ENCODE results near the gene EBI3.
A peak's percentile ranks its signal among the peaks of the same experiment; 100 is the strongest.

EBI3 gene

DNA sequence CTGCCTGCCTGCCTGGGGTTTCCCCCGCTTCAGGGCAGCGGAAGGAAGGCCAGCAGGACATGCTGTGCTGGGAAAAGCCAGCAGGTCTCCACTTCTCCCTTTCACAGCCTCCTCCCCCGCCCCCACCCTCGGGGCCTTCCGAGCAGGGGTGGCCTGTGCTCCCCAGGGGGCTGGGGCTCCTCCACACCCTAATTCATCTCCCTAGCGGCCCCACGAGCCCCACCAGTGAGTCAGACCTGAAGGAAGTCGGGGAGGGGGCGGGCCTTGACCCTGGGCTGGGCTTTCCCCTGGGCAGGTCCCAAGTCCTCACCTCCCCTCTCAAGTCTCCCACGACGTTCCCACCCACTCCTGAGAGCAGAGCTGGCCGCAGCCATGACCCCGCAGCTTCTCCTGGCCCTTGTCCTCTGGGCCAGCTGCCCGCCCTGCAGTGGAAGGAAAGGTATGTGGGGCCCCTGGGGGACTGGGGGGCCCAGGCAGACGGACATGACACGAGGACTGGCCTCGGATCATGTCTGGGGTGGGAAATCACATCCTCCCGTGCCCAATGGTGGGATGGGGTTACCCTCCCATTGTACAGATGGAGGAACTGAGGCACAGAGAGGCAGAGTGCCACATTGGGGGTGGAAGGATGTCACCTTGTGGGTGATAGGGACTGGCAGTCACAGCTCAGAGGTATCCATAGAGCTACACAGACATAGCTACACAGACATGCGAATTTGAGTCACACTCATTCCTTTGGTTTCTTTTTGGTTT, at the start of gene EBI3:
TSS of gene EBI3 (plus strand) at position 345 of the 753 bp plus-strand sequence. CDS start at position 373, 28 bp downstream.
- Histone ChIP-seq H3K4me3 (no peak within 1 kb of the TSS), H3K36me3 (ENCODE audit: insufficient read depth, low read length) (no peaks in the 10 kb centered on the region), H3K27ac (no peak within 1 kb of the TSS), H3K9ac (ENCODE audit: insufficient read length) (no peak within 1 kb of the TSS), H3K9me3 (ENCODE audit: low read depth, low read length) (no peaks in the 10 kb centered on the region)
- TF ChIP-seq POLR2AphosphoS5 (IDR thresholded peaks at IDR 0.05; ENCODE audit: borderline replicate concordance, low read depth, low read length) = no peak
- no peak for TF ChIP-seq FOXP2 (optimal IDR thresholded peaks at IDR 0.05; ENCODE audit: control extremely low read depth, extremely low read length, insufficient read depth)
- TF ChIP-seq EZH2 (IDR thresholded peaks at IDR 0.05) = no peak
- DNase-seq (ENCODE audit: low read depth, low spot score) = no peak

DNA sequence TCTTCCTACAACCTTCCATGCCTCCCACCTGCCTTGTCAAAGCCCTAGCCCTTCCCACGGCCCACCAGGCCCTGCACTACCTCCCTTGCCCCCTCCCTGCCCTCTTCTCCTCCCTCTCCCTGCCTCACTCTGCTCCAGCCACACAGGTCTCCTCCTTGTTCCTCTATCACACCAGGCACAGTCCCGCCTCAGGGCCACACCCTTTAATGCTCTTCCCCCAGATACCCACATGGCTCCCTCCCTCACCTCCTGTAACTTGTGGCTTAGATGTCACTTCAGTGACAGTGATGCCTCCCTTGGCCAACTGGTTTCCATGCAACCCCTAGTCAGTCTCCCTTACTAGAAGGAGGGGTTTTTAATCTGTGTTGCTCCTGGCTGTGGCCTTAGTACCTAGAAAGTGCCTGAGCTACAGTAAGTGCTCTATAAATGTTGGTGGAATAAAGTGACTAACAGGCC, 48.2 kb upstream of the EBI3 start:
- no peak for DNase-seq (ENCODE audit: low read depth, low spot score)
- Histone ChIP-seq H3K9ac (ENCODE audit: insufficient read length) (no peak overlapping the region), H3K9me3 (ENCODE audit: low read depth, low read length) (no peaks in the 10 kb centered on the region), H3K36me3 (ENCODE audit: insufficient read depth, low read length) (peaks cover 7% of the 10 kb centered on the region; the same call in 1 of the 2 replicates), H3K27ac (no peak overlapping the region), H3K4me3 (peak overlapping the region; percentile 82)
- TF ChIP-seq EZH2 (IDR thresholded peaks at IDR 0.05) = no peak
- no peak for TF ChIP-seq FOXP2 (optimal IDR thresholded peaks at IDR 0.05; ENCODE audit: control extremely low read depth, extremely low read length, insufficient read depth)
- TF ChIP-seq POLR2AphosphoS5 (IDR thresholded peaks at IDR 0.05; ENCODE audit: borderline replicate concordance, low read depth, low read length) = no peak

DNA sequence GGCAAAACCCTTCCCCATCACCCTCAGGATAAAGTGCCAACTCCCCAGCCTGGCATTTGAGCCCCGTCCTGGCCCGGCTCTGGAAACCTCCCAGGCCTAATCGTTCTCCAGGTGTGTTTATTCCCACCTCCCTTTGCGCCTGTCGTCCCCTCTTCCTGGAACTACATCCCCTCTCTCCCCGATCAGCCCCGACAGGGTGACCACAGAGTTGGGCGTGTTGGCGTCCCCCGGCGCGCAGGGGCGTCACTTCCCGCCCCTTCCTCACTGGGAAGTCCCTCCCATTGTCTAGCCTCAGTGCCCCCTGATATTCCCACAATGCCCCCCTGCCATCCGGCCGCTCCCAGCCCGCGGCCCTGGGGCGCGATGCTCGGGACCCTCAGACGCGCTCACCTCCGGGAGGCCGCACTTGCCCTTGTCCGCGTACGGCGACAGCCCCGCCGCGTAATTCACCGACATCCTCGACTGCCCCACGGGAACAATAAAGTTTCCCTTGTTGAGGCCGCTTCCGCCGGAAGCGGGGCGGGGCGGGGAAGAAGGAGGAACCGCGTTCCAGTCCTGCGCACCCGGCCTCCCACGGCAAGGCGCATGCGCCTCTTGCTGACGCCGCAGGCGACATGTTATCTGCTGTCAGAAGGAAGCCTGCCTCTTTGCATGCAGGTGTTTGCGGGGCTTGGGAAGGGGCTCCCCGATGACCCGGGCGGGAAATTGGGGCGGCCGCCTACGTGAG, 47.1 kb upstream of the EBI3 start, which contains the start of the genes ANKRD24 and SIRT6:
TSS of gene ANKRD24 (plus strand) at position 606 of the 727 bp plus-strand sequence. CDS start 3,737 bp downstream, outside the sequence.
TSS of gene SIRT6 (minus strand) at position 480 of the 727 bp plus-strand sequence. CDS start at position 456, 24 bp downstream.
- Histone ChIP-seq H3K9ac (ENCODE audit: insufficient read length) (peak within 1 kb of the TSS; percentile 90), H3K27ac (peak within 1 kb of the TSS; percentile 38; the same call in 1 of the 2 replicates), H3K9me3 (ENCODE audit: low read depth, low read length) (no peaks in the 10 kb centered on the region), H3K36me3 (ENCODE audit: insufficient read depth, low read length) (peaks cover 7% of the 10 kb centered on the region; the same call in 1 of the 2 replicates), H3K4me3 (peak within 1 kb of the TSS; percentile 82)
- TF ChIP-seq EZH2 (IDR thresholded peaks at IDR 0.05) (no peak), POLR2AphosphoS5 (IDR thresholded peaks at IDR 0.05; ENCODE audit: borderline replicate concordance, low read depth, low read length) (peak; percentile 77), FOXP2 (optimal IDR thresholded peaks at IDR 0.05; ENCODE audit: control extremely low read depth, extremely low read length, insufficient read depth) (peak; percentile 37)
- DNase-seq (ENCODE audit: low read depth, low spot score) = peak; percentile 72

DNA sequence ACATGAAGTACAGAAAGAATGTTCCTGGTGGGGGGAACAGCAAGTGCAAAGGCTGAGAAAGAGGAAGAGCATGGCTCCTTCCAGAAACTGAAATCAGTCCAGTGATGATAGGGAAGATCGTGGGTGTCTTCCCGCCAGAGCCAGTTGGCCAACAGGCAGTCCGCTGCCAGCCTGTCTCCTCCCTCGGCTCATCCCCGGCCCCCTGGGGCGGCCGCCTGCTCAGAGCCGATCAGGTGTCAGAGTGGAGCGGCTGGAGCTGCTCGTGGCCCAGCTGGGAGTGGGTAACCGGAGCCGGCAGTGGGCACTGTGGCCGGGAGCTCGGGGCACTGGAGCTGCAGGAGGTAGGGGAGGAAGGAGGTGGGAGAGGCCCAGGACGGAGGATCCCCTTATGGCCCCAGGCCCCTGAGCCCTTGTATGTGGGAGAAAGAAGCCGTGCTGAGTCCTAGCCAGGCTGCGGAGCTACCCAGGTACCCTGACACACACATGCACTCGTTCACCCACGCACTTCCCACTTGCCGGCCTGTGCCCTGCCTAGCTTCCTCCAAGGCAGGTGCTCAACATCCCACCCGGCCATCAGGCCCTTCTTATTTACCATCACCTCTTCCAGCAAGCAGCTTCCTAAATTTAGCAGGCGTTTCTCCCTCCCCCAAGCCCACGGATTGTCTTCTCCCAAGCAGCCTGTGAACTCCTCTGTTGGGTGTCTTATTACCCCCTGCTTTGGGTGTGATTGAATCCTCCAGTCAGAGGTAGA, 45.2 kb upstream of the EBI3 start:
- Histone ChIP-seq H3K36me3 (ENCODE audit: insufficient read depth, low read length) (peaks cover 7% of the 10 kb centered on the region; the same call in 1 of the 2 replicates), H3K9me3 (ENCODE audit: low read depth, low read length) (no peaks in the 10 kb centered on the region), H3K27ac (no peak overlapping the region), H3K9ac (ENCODE audit: insufficient read length) (no peak overlapping the region), H3K4me3 (no peak overlapping the region; the same call in 1 of the 2 replicates)
- no peak for DNase-seq (ENCODE audit: low read depth, low spot score)
- TF ChIP-seq FOXP2 (optimal IDR thresholded peaks at IDR 0.05; ENCODE audit: control extremely low read depth, extremely low read length, insufficient read depth) = no peak
- no peak for TF ChIP-seq EZH2 (IDR thresholded peaks at IDR 0.05)
- TF ChIP-seq POLR2AphosphoS5 (IDR thresholded peaks at IDR 0.05; ENCODE audit: borderline replicate concordance, low read depth, low read length) = no peak

DNA sequence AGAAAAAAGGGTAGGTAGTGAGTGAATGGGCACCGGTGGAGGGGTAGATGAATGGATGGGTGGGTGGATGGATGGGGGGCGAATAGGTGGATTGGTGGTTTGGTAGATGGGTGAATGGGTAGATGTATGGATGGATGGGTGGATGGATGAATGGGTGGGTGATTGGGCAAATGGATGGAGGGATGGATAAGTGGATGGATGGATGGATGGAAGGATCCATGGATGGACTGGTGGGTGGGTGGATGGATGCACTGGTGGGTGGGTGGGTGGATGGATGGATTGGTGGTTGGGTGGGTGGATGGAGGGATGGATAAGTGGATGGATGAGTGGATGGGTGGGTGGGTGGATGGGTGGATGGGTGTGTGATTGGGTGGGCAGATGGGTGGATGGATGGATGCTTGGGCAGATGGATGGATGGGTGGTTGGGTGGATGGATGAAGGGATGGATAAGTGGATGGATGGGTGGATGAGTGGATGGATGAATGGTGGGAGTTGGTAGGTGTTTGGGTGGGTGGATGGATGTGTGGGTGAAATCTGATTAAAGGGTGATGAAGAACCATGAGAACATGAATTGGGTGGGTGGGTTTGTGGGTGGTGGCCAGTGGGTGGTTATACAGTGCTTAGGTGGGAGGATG, 44.5 kb upstream of the EBI3 start:
- Histone ChIP-seq H3K27ac (no peak overlapping the region), H3K4me3 (no peak overlapping the region), H3K36me3 (ENCODE audit: insufficient read depth, low read length) (peaks cover 7% of the 10 kb centered on the region; the same call in 1 of the 2 replicates), H3K9me3 (ENCODE audit: low read depth, low read length) (no peaks in the 10 kb centered on the region), H3K9ac (ENCODE audit: insufficient read length) (no peak overlapping the region)
- TF ChIP-seq FOXP2 (optimal IDR thresholded peaks at IDR 0.05; ENCODE audit: control extremely low read depth, extremely low read length, insufficient read depth) (no peak), POLR2AphosphoS5 (IDR thresholded peaks at IDR 0.05; ENCODE audit: borderline replicate concordance, low read depth, low read length) (no peak), EZH2 (IDR thresholded peaks at IDR 0.05) (no peak)
- DNase-seq (ENCODE audit: low read depth, low spot score) = no peak

DNA sequence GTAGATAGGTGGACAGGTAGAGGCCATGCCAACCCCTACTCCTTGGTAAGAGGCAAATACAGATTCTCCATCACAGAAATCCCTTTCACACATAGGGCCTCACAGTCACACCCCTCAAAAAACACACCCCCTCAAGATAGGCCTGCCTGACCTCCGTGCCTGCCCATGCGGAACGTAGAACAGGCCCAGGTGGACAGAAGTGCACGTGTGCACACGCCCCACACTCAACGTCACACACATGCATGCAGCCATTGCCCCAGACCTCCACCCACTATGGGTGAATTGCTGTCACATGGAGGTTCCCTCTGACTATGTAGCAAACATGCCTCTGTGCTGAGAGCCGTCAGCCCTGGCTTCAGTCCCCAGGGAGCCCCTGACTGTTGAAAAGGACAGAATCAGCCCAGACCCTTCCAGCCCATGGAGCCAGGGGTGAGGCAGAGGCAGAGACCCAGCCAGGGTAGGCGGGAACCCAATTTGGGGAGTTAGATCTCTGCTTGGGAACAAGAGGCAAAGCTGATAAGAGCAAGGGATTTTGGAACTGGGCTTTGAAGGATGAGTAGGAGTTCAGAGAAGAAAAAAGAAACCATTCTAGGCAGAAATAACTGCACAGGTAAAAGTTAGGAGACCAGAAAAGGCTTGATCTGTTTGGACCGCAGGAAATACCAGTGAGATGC, 43.8 kb upstream of the EBI3 start:
- H3K4me3 ChIP-seq = no peak overlapping the region
- peaks cover 3% of the 10 kb centered on the region; the same call in 1 of the 2 replicates for H3K36me3 ChIP-seq (ENCODE audit: insufficient read depth, low read length)
- H3K9ac ChIP-seq (ENCODE audit: insufficient read length) = no peak overlapping the region
- TF ChIP-seq EZH2 (IDR thresholded peaks at IDR 0.05) = no peak
- H3K9me3 ChIP-seq (ENCODE audit: low read depth, low read length) = no peaks in the 10 kb centered on the region
- no peak for DNase-seq (ENCODE audit: low read depth, low spot score)
- H3K27ac ChIP-seq = no peak overlapping the region

All from SK-N-MC (cell line).